IPS-18c (cell line): ENCODE data around the gene GPC3.

ENCODE experiments used
- H3K4me3 ChIP-seq: 2 replicates; pipeline ENCODE4 v1.7.0; 2013; ENCODE audit warnings: low read depth, mild to moderate bottlenecking, low read length, moderate library complexity; ENCODE audit not compliant: insufficient read depth
- H3K9me3 ChIP-seq: one replicate; pipeline ENCODE4 v1.6.1; 2013; ENCODE audit warnings: mild to moderate bottlenecking, low read length, moderate library complexity; ENCODE audit not compliant: control insufficient read depth, insufficient read depth

GPC3 gene

GRCh38 chrX:133852401-133852800 lies 133.0 kb downstream of the GPC3 start:
- Histone ChIP-seq H3K9me3 (no peaks in the 10 kb centered on the region), H3K4me3 (no peak overlapping the region)

- H3K9me3 ChIP-seq, result no peaks in the 10 kb centered on the region
- no peak overlapping the region for H3K4me3 ChIP-seq
These were observed 135.0 kb downstream of the GPC3 start for GRCh38 chrX:133850399-133850798.

GRCh38 chrX:133849676-133850075 lies 135.7 kb downstream of the GPC3 start:
- Histone ChIP-seq H3K4me3 (no peak overlapping the region), H3K9me3 (no peaks in the 10 kb centered on the region)

- Histone ChIP-seq H3K4me3 (no peak overlapping the region), H3K9me3 (no peaks in the 10 kb centered on the region)
These were observed 137.9 kb downstream of the GPC3 start for GRCh38 chrX:133847340-133847994.

GRCh38 chrX:133846311-133846710 lies 139.1 kb downstream of the GPC3 start:
- no peak overlapping the region for H3K4me3 ChIP-seq
- H3K9me3 ChIP-seq, result no peaks in the 10 kb centered on the region

- H3K4me3 ChIP-seq, result no peak overlapping the region
- peaks cover 2% of the 10 kb centered on the region for H3K9me3 ChIP-seq
These were observed 145.0 kb downstream of the GPC3 start for GRCh38 chrX:133840415-133840814.

- H3K4me3 ChIP-seq, result no peak overlapping the region
These were observed 146.4 kb downstream of the GPC3 start for GRCh38 chrX:133838761-133839676.

GRCh38 chrX:133837091-133837490 lies 148.3 kb downstream of the GPC3 start:
- peaks cover 2% of the 10 kb centered on the region for H3K9me3 ChIP-seq
- H3K4me3 ChIP-seq, result no peak overlapping the region

More at GRCh38 chrX:133838761-133839676, 146.4 kb downstream of the GPC3 start:
- peaks cover 2% of the 10 kb centered on the region for H3K9me3 ChIP-seq

GRCh38 chrX:133836561-133836960 lies 148.8 kb downstream of the GPC3 start:
- Histone ChIP-seq H3K9me3 (peaks cover 2% of the 10 kb centered on the region), H3K4me3 (no peak overlapping the region)

GRCh38 chrX:133834771-133835170 lies 150.6 kb downstream of the GPC3 start:
- Histone ChIP-seq H3K4me3 (no peak overlapping the region), H3K9me3 (peaks cover 2% of the 10 kb centered on the region)

- no peaks in the 10 kb centered on the region for H3K9me3 ChIP-seq
- H3K4me3 ChIP-seq, result no peak overlapping the region
These were observed 165.8 kb downstream of the GPC3 start for GRCh38 chrX:133819546-133819945.

- no peaks in the 10 kb centered on the region for H3K9me3 ChIP-seq
- H3K4me3 ChIP-seq, result no peak overlapping the region
These were observed 167.4 kb downstream of the GPC3 start for GRCh38 chrX:133818019-133818418.

GRCh38 chrX:133815496-133815895 lies 169.9 kb downstream of the GPC3 start:
- no peak overlapping the region for H3K4me3 ChIP-seq
- H3K9me3 ChIP-seq, result no peaks in the 10 kb centered on the region

- Histone ChIP-seq H3K4me3 (no peak overlapping the region), H3K9me3 (no peaks in the 10 kb centered on the region)
These were observed 171.4 kb downstream of the GPC3 start for GRCh38 chrX:133813971-133814370.

- H3K4me3 ChIP-seq, result no peak overlapping the region
These were observed 173.0 kb downstream of the GPC3 start for GRCh38 chrX:133812402-133812801.

GRCh38 chrX:133810925-133811324 lies 174.5 kb downstream of the GPC3 start:
- Histone ChIP-seq H3K9me3 (no peaks in the 10 kb centered on the region), H3K4me3 (no peak overlapping the region)

More at GRCh38 chrX:133812402-133812801, 173.0 kb downstream of the GPC3 start:
- H3K9me3 ChIP-seq, result no peaks in the 10 kb centered on the region

GRCh38 chrX:133804072-133804471 lies 181.3 kb downstream of the GPC3 start:
- Histone ChIP-seq H3K4me3 (no peak overlapping the region), H3K9me3 (no peaks in the 10 kb centered on the region)

- Histone ChIP-seq H3K9me3 (peaks cover 6% of the 10 kb centered on the region), H3K4me3 (no peak overlapping the region)
These were observed 189.1 kb downstream of the GPC3 start for GRCh38 chrX:133796282-133796681.
